Gastroesophageal sphincter (tissue), 4 donors: Measurements from ENCODE around the gene ART3. TPM values are rescaled to one million over a fixed set of nuclear protein-coding genes. Genes with fewer than 3 reads are reported as not detected.

Experiments
- ATAC-seq: fragments of 150-250 bp; one replicate; pipeline ENCODE4 v1.9.1; 2016; ENCODE audit warnings: mild to moderate bottlenecking, moderate library complexity
- H3K27ac ChIP-seq, 4 donors: fragments of 200-600 bp; sonication (generic) in 3 of 4; 1 replicate in 3 of 4; 2 replicates in 1 of 4; pipeline ENCODE4 v1.5.1; 2016 to 2019
- H3K27me3 ChIP-seq: fragments of 200-600 bp; sonication (generic); one replicate; pipeline ENCODE4 v1.5.1; 2019
- H3K36me3 ChIP-seq, 2 donors: fragments of 200-600 bp; sonication (generic); one replicate each; pipeline ENCODE4 v1.5.1; 2019; ENCODE audit warnings: control low read depth in 1 of 2
- H3K4me1 ChIP-seq, 3 donors: fragments of 200-600 bp; sonication (generic); 1 replicate in 2 of 3; 2 replicates in 1 of 3; pipeline ENCODE4 v1.5.1; 2016 to 2019; ENCODE audit warnings: control low read depth in 2 of 3
- H3K4me3 ChIP-seq, 2 donors: fragments of 200-600 bp; sonication (generic); one replicate each; pipeline ENCODE4 v1.5.1; 2019; ENCODE audit warnings: mild to moderate bottlenecking in 1 of 2, moderate library complexity in 1 of 2
- H3K9me3 ChIP-seq, 3 donors: fragments of 200-600 bp; sonication (generic); one replicate each; pipeline ENCODE4 v1.5.1; 2017 to 2019; ENCODE audit warnings: control low read depth in 2 of 3
- CTCF ChIP-seq, 4 experiments: fragments of 200-600 bp in 2 of 4; fragments of 450-650 bp in 2 of 4; sonication (generic) in 1 of 4; IDR thresholded peaks; one replicate each; pipeline ENCODE4 v1.5.1; 2017 to 2019; ENCODE audit warnings: antibody characterized with exemption in 4 of 4, mild to moderate bottlenecking in 2 of 4, moderate library complexity in 2 of 4
- EP300 ChIP-seq: sonication (generic); formaldehyde crosslinking; IDR thresholded peaks from one replicate; pipeline ENCODE4 v1.6.1; 2017; ENCODE audit warnings: antibody characterized with exemption, mild to moderate bottlenecking
- POLR2A ChIP-seq, 2 donors: fragments of 450-650 bp; IDR thresholded peaks; one replicate each; pipeline ENCODE4 v1.6.1; 2017; ENCODE audit warnings: antibody characterized with exemption in 2 of 2, mild to moderate bottlenecking in 2 of 2, moderate library complexity in 1 of 2
- POLR2AphosphoS5 ChIP-seq: sonication (generic); formaldehyde crosslinking; IDR thresholded peaks from one replicate; pipeline ENCODE4 v1.6.1; 2017; ENCODE audit warnings: antibody characterized with exemption
- WGBS, 2 donors: methylation state at CpG; one replicate each; pipeline ENCODE4 v1.1.5; 2018; ENCODE audit warnings: low coverage in 1 of 2; 5-methylcytosine and 5-hydroxymethylcytosine counted together
- total RNA-seq, 4 donors: library from RNA; depleted of rRNA; stranded (reverse); fragments of >200 nt; gene quantifications; one replicate each; pipeline ENCODE4 v1.1.0, GENCODE V29; 2016

Gene ART3
- 10 to 100 TPM in 2 of 4 donors, 1 to 10 TPM in 2; 2.3 to 22.6 (median 7.8) TPM for total RNA-seq

GRCh38 chr4:76074468-76074867 is at the start of gene ART3:
Gene ART3, plus strand, starts transcription at chr4:76074709. Its CDS starts 1,181 bp downstream, at chr4:76075890.
- H3K36me3 ChIP-seq: no peaks in the 10 kb centered on the region
- H3K4me1 ChIP-seq: peaks cover 0 to 14% (median 0%) of the 10 kb centered on the region in 3 donors
- TF ChIP-seq CTCF (IDR thresholded peaks at IDR 0.05): no peak
- no peak for TF ChIP-seq EP300
- TF ChIP-seq POLR2A (IDR thresholded peaks at IDR 0.05): no peak
- TF ChIP-seq POLR2AphosphoS5: no peak
- H3K4me3 ChIP-seq: no peak within 1 kb of the TSS
- H3K27ac ChIP-seq: peak within 1 kb of the TSS in 2 of 4 donors; percentile 25 to 29
- ATAC-seq: peak; percentile 19
- H3K9me3 ChIP-seq: no peaks in the 10 kb centered on the region
- no peaks in the 10 kb centered on the region for H3K27me3 ChIP-seq
- WGBS, 2 donors: 20% methylated on average over 1 of the region's 1 CpG

DNA sequence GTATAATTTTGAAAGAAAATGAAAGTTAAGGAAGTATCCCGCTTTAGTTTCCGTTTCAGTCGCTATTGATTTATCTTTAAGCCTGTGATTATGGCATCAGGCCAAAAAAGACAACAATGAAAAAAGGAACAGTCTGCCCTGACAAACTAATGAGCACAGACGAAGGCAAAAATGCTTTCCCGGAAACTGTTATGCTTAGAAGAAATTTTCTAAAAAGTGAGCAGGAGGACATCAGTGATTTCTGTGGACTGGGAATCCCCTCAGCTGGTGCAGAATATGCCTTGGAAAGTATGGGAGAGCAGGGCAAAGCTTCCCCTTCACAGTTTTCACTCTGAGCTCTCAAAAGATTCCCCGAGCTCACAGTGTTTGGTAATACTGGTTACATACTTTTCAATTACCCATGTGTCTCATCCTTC is 46.2 kb upstream of the ART3 start:
- H3K4me1 ChIP-seq: peaks cover 0 to 8% (median 0%) of the 10 kb centered on the region in 3 donors
- TF ChIP-seq CTCF (IDR thresholded peaks at IDR 0.05) (no peak), POLR2A (IDR thresholded peaks at IDR 0.05) (no peak), POLR2AphosphoS5 (no peak), EP300 (no peak)
- 9 to 12% methylated on average over 5 to 6 of the region's 6 CpGs for WGBS, 2 donors

GRCh38 chr4:76029300-76029699 is 45.2 kb upstream of the ART3 start:
- WGBS, 2 donors: 52 to 77% methylated on average over 2 of the region's 2 CpGs
- no peaks in the 10 kb centered on the region for H3K9me3 ChIP-seq
- ATAC-seq: no peak
- no peak overlapping the region for H3K27ac ChIP-seq
- TF ChIP-seq CTCF (IDR thresholded peaks at IDR 0.05): no peak
- TF ChIP-seq POLR2A (IDR thresholded peaks at IDR 0.05): no peak
- TF ChIP-seq POLR2AphosphoS5: no peak
- TF ChIP-seq EP300: no peak
- peaks cover 0 to 8% (median 0%) of the 10 kb centered on the region in 3 donors for H3K4me1 ChIP-seq
- no peak overlapping the region for H3K4me3 ChIP-seq
- no peaks in the 10 kb centered on the region for H3K36me3 ChIP-seq
- H3K27me3 ChIP-seq: peaks cover 5% of the 10 kb centered on the region

More for the DNA sequence above, 46.2 kb upstream of the ART3 start:
- Histone ChIP-seq H3K36me3 (no peaks in the 10 kb centered on the region), H3K27ac (peak overlapping the region in 1 of 4 donors; percentile 24), H3K9me3 (no peaks in the 10 kb centered on the region), H3K4me3 (peak overlapping the region; percentile 12 to 33), H3K27me3 (peaks cover 5% of the 10 kb centered on the region)
- no peak for ATAC-seq

DNA sequence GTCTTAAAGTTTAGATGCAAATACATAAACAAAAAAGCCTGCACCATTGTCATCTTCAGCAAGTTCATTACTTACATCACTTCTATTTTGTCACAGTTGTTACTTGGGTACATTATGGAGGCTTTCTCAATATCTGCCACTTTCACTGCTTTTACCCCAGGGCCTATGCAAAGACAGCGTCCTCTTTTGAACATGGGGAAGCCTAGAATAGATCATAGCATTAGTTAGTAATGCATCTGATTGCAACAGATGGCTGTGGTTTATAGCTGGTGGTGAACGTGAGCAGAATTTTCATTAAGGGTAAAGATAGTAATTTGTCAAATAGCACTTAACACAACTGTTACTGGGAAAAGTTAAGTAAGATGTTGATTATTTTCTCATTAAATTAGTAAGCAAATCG is 39.4 kb upstream of the ART3 start:
- TF ChIP-seq CTCF (IDR thresholded peaks at IDR 0.05) (no peak), POLR2AphosphoS5 (no peak), EP300 (no peak), POLR2A (IDR thresholded peaks at IDR 0.05) (no peak)
- Histone ChIP-seq H3K4me3 (no peak overlapping the region), H3K27ac (no peak overlapping the region), H3K9me3 (no peaks in the 10 kb centered on the region), H3K27me3 (peaks cover 5% of the 10 kb centered on the region), H3K36me3 (no peaks in the 10 kb centered on the region), H3K4me1 (no peaks in the 10 kb centered on the region)
- no peak for ATAC-seq
- 44 to 63% methylated on average over 3 of the region's 3 CpGs for WGBS, 2 donors

- Histone ChIP-seq H3K27ac (no peak within 1 kb of the TSS), H3K4me3 (no peak within 1 kb of the TSS), H3K9me3 (no peaks in the 10 kb centered on the region), H3K4me1 (no peaks in the 10 kb centered on the region), H3K36me3 (no peaks in the 10 kb centered on the region), H3K27me3 (peaks cover 5% of the 10 kb centered on the region)
- no peak for ATAC-seq
- TF ChIP-seq POLR2AphosphoS5 (no peak), POLR2A (IDR thresholded peaks at IDR 0.05) (no peak), EP300 (no peak), CTCF (IDR thresholded peaks at IDR 0.05) (no peak)
- 64 to 93% methylated on average over 2 of the region's 2 CpGs for WGBS, 2 donors
Measured at GRCh38 chr4:76035799-76036380, 38.6 kb upstream of the ART3 start, which contains the start of gene CXCL11. Gene CXCL11, minus strand, starts transcription at chr4:76036070. Its CDS starts 83 bp downstream, at chr4:76035987.
